Calu3 (cell line): ENCODE measurements around the gene CSTPP1. TPM values are rescaled to one million over a fixed set of nuclear protein-coding genes. Genes with fewer than 3 reads are reported as not detected.

ENCODE experiments used
- BruUV-seq: library from RNA; stranded (reverse); fragments of 400-500 nt; replicated peaks from 2 replicates; lab custom pipeline; 2021; lab: Mats Ljungman, UMichigan
- CTCF ChIA-PET: fragments of 300-600 bp; sonication (Branson Sonifier 250); formaldehyde crosslinking; loops from one replicate; lab custom pipeline; 2022; ENCODE audit warnings: antibody characterized with exemption; lab: Charles Lee
- DNase-seq: peaks from one replicate; pipeline ENCODE4 v3.0.0; 2022
- H3K27ac Mint-ChIP-seq: one replicate; pipeline ENCODE4 v1.8.0; 2022; ENCODE audit warnings: mixed read lengths; ENCODE audit not compliant: unreplicated experiment
- H3K27me3 Mint-ChIP-seq: one replicate; pipeline ENCODE4 v1.8.0; 2022; ENCODE audit warnings: mixed read lengths; ENCODE audit not compliant: unreplicated experiment
- H3K36me3 Mint-ChIP-seq: one replicate; pipeline ENCODE4 v1.8.0; 2022; ENCODE audit warnings: mild to moderate bottlenecking, moderate library complexity, mixed read lengths; ENCODE audit not compliant: insufficient read depth, unreplicated experiment
- H3K4me1 Mint-ChIP-seq: one replicate; pipeline ENCODE4 v1.8.0; 2022; ENCODE audit warnings: mild to moderate bottlenecking, low read depth, mixed read lengths; ENCODE audit not compliant: unreplicated experiment
- H3K4me3 Mint-ChIP-seq: one replicate; pipeline ENCODE4 v1.8.0; 2022; ENCODE audit warnings: mild to moderate bottlenecking, low read depth, moderate library complexity, mixed read lengths; ENCODE audit not compliant: unreplicated experiment
- H3K9me3 Mint-ChIP-seq: one replicate; pipeline ENCODE4 v1.8.0; 2022; ENCODE audit warnings: low read depth, mixed read lengths; ENCODE audit not compliant: unreplicated experiment
- CTCF ChIP-seq: fragments of 200-600 bp; IDR thresholded peaks from one replicate; pipeline ENCODE4 v1.8.0; 2022; ENCODE audit warnings: antibody characterized with exemption; ENCODE audit not compliant: unreplicated experiment
- intact Hi-C: fragments of 100-400 bp; cut with micrococcal nuclease; formaldehyde crosslinking; loops from one replicate; pipeline ENCODE4 v1.10.0; 2022; ENCODE audit not compliant: unreplicated experiment
- total RNA-seq: library from RNA; stranded (reverse); gene quantifications from 2 replicates; pipeline ENCODE4 v1.2.3, GENCODE V29; 2022

CSTPP1 gene
- total RNA-seq, 1 experiment from 2014 or later: 23.2 TPM

GRCh38 chr11:47171856-47172255, 235.3 kb downstream of the CSTPP1 start:
- CTCF ChIA-PET: no interaction called here
- Mint-ChIP-seq H3K36me3 (peaks cover 63% of the 10 kb centered on the region), H3K4me3 (no peak overlapping the region), H3K4me1 (peaks cover 13% of the 10 kb centered on the region), H3K27me3 (no peaks in the 10 kb centered on the region), H3K9me3 (no peaks in the 10 kb centered on the region), H3K27ac (no peak overlapping the region)
- intact Hi-C loops: no loop called here
- no TSS peak for BruUV-seq
- no peak for TF ChIP-seq CTCF
- no peak for DNase-seq

DNA sequence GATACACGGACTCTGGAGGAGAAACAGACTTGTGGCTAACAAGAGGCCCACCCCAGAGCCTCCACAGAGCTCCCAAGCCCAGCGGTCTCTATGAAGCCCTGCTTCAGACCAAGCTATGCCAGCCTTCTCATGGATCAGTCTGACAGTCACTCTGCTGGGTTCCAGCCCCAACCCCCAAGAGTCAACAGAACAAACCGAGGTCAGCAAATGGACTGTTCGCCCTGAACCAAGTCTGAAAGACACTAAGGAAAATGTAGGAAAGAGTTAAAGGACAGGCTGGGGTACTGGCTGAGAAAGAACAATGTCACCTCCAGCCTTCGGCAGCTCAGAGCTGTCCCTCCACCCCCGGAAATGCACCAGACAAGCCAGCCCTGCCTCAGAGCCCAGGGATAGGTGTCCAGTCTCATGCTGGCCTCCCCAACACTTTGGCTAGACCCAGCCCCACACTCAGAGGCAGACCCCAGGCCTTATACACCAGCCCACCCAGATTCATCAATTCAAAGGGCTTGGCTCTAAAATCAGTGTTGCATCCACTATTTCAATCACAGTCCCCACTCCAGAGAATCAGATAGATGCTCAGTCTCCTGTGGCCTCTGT, 236.3 kb downstream of the CSTPP1 start:
- intact Hi-C loops: no loop called here
- CTCF ChIA-PET: interaction anchor here (0.6 kb wide), 1 partner anchor 291 kb away, joined by 3 read pairs; no protein-coding TSS in a partner anchor
- no peak overlapping the region for H3K27ac Mint-ChIP-seq

GRCh38 chr11:47175746-47176327, 239.3 kb downstream of the CSTPP1 start:
- no peak for TF ChIP-seq CTCF
- H3K36me3 Mint-ChIP-seq: peaks cover 71% of the 10 kb centered on the region
- DNase-seq: no peak

More for the DNA sequence above, 236.3 kb downstream of the CSTPP1 start:
- H3K36me3 Mint-ChIP-seq: peaks cover 72% of the 10 kb centered on the region
- TF ChIP-seq CTCF: no peak
- H3K4me3 Mint-ChIP-seq: no peak overlapping the region
- no peaks in the 10 kb centered on the region for H3K27me3 Mint-ChIP-seq
- no peak for DNase-seq
- H3K9me3 Mint-ChIP-seq: no peaks in the 10 kb centered on the region
- H3K4me1 Mint-ChIP-seq: peaks cover 22% of the 10 kb centered on the region
- no TSS peak for BruUV-seq

GRCh38 chr11:47176328-47177228, 240.0 kb downstream of the CSTPP1 start, which contains the start of gene ARFGAP2:
TSS of gene ARFGAP2 (minus strand) at chr11:47176879. CDS start at chr11:47176853, 26 bp downstream.
- Mint-ChIP-seq H3K36me3 (peaks cover 68% of the 10 kb centered on the region), H3K4me1 (peaks cover 23% of the 10 kb centered on the region), H3K27ac (peak within 1 kb of the TSS; percentile 99), H3K9me3 (no peaks in the 10 kb centered on the region), H3K27me3 (no peaks in the 10 kb centered on the region), H3K4me3 (peak within 1 kb of the TSS; percentile 98)
- peak; percentile 99 for DNase-seq
- TSS peak; percentile 62 for BruUV-seq
- no peak for TF ChIP-seq CTCF
- CTCF ChIA-PET: interaction anchor here (1.9 to 3.8 kb wide), 2 partner anchors 11 to 82 kb away, joined by 4 to 22 read pairs; partner anchors contain the start of gene NR1H3
- intact Hi-C loops: loop anchor here (2.0 to 5.0 kb wide), 3 partner anchors 36 to 181 kb away; partner anchors contain the start of gene DDB2

More at GRCh38 chr11:47175746-47176327, 239.3 kb downstream of the CSTPP1 start:
- Mint-ChIP-seq H3K27me3 (no peaks in the 10 kb centered on the region), H3K4me3 (peak overlapping the region; percentile 98), H3K4me1 (peaks cover 23% of the 10 kb centered on the region), H3K27ac (peak overlapping the region; percentile 99), H3K9me3 (no peaks in the 10 kb centered on the region)
- intact Hi-C loops: loop anchor here (2.0 to 5.0 kb wide), 3 partner anchors 36 to 181 kb away; partner anchors contain the start of gene DDB2
- no TSS peak for BruUV-seq
- CTCF ChIA-PET: interaction anchor here (0.6 to 3.8 kb wide), 3 partner anchors 83 to 795 kb away, joined by 3 to 22 read pairs (median 5); partner anchors contain the start of gene NR1H3
